ENCODE measurements around the gene UBASH3A.
"Not testable (repeated sequence)": the region's sequence is repeated elsewhere in the genome, so short reads cannot be mapped to it uniquely, and the experiment has no call there.

The UBASH3A gene

DNA sequence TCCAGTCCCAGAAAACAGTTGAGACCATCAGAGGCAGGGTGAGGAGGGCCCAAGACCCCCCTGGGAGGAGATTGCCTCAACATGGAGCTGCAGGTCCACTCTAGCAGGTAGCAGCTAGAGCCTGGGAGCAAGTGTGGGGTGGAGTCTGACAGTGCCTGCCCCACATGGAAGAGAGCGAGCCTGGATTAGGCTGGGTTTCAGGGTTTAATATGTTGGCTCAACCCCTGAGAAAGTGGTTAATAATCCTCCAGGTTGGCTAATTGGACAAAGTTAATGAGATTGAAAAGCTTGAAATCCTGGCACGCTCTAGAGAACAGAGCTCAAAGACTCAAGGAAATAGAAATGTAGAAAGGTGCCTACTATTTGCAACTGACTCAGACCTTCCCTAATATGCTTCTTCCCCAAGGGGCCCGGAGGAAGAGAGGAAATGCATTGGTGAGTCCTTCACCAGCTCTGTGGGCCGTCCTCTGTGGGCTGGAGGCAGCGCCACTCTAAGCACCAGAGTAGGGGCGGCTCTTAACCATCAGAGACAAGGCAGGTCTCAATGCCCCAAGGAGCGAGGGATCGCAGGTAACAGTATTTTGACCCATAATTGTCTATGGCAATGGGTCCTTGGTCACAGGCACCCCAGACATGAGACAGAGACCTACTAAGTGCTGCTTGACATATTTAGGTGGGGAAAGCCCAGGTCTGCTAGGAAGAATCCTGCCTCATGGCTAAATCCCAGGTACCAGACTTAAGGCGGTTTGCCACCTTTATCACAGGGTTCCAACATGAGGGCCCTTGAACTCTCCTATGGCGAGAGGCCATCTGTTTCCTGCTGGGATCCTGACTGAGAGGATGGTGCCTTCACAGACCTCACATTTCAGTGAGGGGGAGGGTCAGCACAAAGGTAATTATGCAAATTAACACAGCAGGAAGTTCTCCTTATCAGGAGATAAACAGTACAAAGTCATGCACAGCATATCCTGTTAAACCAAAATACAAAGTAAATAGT is 58.5 kb downstream of the UBASH3A start:
- DNase-seq (ENCODE audit: extremely low read depth in 1 of 2, low read depth in 1 of 2): no peak

DNA sequence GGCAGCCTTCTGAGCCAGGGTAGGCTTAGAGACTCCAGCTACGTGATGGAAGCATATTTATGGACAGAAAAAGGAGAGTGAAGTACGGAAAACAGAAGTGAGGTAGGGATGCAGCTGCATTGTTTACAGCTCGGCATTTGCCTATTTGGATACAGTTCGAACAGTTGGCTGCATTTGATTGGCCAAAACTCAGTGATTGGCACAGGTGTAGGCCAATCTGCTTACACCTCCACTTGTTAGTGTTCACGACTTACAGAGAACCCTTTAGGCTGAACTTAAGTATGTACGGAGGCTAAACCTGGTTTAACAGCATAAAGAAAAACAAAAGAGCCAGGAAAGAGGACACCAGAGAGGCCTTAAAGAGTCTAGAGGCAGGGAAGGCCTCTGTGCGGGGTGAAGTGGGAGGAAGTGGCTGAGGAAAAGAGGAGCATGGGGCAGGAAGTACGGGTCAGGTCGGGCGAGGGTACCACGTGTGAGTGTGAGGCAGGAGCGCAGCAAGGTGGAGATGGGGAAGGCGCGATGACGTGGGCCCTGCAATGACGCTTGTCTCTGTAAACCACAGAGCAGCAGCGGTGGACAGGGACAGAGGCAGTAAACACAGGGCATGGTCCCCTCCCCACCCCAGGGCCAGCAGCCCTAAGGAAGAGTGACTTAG is 60.3 kb downstream of the UBASH3A start:
- no peak for DNase-seq (ENCODE audit: extremely low read depth in 1 of 2, low read depth in 1 of 2)

DNA sequence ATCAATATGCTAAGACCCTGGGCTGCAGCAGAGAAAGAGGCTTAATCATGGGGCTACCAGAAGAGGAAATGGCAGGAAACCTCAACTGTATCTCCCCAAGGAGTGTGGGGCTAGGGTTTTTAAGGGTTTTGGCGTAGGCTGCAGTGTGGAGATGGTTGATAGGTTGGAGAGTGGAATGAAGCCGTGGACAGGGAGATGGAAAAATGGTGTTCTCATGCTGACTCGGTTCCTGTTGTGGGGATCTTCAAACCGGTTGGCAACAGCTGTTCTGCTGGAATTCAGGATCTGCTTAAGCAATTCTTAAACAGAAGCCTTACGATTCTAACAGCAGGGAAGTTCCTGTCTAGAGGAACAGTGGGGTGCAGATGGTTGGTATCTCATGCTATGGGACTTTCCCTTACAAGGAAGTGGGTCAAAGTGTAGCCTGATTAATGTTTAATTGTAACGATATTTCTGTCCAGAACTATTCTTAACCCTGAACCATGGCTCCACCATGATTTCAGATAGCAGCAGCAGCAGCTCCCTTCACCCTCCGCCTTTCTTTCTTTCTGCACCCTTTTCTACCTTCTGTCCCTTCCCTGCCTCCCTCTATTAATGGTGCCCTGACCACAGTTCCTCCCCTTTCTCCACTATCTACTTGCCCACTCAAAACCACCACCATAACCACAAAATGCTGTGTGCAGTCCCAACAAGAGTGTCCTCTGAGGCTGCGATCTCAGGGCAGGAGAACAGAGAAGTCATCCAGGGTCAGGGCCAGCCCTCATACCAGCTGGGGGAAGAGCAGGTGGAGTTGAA is 61.5 kb downstream of the UBASH3A start:
- no peak for DNase-seq (ENCODE audit: extremely low read depth in 1 of 2, low read depth in 1 of 2)

DNA sequence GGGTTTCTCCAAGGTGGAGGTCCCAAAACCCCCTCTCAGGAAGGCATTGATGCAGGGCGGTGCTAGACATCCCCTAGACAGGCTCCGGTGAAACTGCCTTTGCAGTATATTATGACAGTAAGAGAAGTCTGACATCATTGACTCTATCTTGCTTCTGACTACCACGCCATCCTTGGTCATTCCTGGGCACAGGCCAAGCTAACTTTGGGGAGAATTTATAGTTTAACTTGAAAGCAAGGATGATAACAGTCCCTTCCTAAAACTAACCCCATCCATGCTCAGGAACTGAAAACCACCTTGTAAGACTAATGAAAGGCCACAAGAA is 62.1 kb downstream of the UBASH3A start:
- no peak for DNase-seq (ENCODE audit: extremely low read depth in 1 of 2, low read depth in 1 of 2)

DNA sequence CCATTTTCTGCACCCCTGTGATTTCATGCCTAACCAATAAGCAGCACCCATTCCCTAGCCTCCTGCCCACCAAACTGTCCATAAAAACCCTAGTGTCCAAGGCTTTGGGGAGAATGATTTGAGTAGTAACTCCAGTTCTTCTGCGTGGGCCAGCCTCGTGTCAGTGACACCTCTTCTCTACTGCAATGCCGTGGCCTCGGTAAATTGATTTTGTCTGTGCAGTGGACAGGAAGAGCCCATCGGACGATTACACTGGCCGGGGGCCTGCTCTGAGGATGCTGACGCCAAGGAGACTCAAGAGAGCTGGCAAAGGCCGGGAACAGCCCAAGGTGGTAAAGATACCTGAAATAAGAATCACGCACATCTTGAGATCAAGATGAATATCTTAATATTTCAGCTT is 63.0 kb downstream of the UBASH3A start:
- DNase-seq (ENCODE audit: extremely low read depth in 1 of 2, low read depth in 1 of 2): no peak

DNA sequence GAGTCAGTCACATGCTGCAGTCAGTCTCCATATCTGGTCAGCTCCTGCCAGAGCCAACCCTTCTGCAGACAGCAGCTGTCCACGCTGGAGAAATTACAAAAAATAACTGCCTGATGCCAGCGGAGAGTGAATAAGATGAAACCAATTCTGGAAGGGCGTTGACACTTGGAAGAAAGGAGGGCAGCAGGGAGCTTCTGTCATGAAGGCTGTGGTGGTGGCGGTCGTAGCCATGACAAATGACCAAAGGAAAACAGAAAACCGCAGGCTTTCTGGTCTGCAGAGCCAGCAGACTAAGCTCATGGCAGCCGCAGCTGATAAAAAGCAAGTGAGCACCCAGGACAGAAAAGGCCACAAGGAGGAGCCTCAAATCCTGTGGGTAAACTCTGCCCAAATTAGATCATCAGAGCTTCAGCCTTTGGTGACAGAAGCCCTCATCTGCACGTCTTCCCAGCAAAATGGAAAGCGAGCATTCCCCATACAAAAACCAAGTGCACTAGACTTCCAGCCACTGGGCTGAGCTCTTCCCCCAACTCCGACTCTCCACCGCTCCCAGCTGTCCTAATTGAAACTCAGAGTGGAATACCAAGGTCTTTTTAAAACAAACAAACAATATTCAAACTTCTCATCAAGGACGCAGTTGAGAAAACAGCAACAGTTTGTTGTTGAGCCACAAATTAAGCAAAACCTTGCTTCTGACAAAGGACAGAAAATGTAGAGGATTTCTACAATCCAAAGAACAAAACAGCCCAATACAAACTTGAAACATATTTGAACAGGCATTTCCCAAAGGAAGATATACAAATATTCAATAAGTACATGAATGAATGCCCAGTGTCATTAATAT is 63.7 kb downstream of the UBASH3A start:
- no peak for DNase-seq (ENCODE audit: extremely low read depth in 1 of 2, low read depth in 1 of 2)

DNA sequence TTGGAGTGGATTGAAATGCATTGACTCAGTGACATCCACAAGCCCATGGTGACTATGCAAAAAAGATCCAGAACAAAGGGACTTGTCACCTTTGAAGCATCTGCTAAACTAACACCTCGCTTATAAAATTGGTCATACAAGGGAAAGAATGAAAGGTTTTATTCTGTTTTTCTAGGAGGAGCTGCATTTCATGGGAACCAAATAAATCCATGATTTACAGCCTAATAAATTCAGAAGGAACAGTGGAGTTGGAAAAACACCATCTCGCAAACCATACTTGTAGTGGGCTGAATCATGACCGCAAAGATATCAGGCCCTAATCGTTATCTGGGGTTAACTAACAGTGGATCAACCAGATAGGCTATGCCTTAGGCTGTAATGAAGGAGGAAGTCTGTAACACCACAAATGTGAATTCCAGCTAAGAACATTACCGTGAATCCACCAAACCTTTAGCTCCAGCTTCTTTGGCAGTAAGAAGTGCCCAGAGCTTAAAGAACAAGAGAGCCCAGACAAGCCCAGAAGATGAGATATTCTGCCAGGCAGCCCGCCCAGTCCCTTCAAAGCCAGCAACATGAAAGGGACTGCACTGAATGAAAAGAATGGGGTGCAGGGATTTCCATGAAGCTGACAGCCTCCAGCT is 64.9 kb downstream of the UBASH3A start:
- DNase-seq (ENCODE audit: extremely low read depth in 1 of 2, low read depth in 1 of 2): no peak

DNA sequence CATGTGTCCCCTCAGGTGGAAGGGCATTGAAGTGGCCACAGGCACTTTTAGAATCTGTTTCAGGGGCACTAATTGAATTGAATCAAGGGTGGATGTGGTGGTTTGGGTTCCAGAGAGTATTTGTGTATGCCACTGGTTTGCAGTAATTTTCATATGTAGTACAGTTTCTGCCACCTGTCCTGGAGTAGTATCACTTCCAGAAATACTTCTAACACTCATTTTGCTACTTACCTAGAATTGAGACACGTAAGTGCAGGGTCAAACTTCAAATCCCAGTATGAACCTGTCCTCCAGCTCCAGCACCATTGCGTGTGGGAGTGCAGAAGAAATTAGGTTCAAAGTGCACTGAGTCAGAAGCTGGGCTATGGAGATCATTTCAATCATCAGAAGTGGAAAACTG is 65.6 kb downstream of the UBASH3A start:
- no peak for DNase-seq (ENCODE audit: extremely low read depth in 1 of 2, low read depth in 1 of 2)

DNA sequence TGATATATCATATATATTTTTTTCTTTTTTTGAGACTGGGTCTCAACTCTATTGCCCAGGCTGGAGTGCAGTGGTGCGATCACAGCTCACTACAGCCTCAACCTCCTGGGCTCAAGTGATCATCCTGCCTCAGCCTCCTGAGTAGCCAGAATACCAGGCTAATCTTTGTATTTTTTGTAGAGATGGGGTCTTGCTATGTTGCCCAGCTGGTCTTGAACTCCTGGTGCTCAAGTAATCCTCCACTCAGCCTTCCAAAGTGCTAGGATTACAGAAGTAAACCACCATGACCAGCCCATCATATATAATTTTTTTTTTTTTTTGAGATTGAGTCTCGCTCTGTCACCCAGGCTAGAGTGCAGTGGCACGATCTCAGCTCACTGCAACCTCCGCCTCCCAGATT is 66.0 kb downstream of the UBASH3A start:
- not testable (repeated sequence) for DNase-seq (ENCODE audit: extremely low read depth in 1 of 2, low read depth in 1 of 2)

DNA sequence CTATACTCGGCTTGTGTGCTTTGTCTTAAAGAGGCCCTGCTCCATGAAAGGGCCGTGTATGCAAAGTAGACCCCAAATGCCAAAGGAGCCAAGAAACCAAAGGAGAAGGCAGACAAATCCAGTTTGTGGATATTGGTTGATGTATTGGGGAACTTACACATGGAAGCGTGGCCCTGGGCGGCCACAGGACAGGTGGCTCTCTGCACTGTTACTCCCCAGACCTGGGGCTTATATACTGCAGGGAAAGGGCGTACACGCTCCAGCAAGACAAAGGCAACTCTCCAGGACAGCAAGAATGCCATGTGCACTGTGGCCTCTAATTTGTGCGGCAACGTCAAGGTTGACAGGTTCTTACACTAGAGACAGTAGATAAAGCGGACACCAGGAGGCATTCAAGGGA is 67.5 kb downstream of the UBASH3A start:
- DNase-seq (ENCODE audit: extremely low read depth in 1 of 2, low read depth in 1 of 2): no peak

DNA sequence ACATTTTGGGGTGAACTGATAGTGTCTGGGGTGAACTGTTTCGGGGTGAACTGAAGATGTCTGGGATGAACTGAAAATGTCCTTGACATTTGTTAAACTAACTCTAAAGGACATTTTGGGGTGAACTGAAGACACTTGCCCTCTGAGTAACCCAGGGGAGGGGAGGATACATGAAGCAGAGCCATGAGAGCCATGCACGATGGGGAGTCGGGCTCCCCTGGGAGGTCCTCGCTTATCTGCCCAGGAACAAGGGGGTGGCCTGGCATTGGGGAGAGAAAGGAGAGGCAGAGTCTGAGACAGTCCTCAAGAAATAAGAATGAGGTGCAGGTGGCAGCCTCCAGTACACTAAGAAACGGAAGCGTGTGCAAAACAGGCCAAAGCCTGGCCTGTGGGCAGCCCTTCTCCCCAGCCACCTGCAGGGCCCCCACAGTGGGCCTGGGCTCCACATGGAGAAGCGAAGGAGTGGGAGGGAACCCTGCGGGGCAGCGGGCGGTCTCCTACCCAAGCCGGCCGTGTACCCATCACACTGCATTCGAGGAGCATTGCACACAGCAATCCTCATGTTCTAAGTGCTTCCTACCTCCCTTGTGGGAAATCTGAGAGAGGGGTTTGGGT is 68.1 kb downstream of the UBASH3A start:
- no peak for DNase-seq (ENCODE audit: extremely low read depth in 1 of 2, low read depth in 1 of 2)

DNA sequence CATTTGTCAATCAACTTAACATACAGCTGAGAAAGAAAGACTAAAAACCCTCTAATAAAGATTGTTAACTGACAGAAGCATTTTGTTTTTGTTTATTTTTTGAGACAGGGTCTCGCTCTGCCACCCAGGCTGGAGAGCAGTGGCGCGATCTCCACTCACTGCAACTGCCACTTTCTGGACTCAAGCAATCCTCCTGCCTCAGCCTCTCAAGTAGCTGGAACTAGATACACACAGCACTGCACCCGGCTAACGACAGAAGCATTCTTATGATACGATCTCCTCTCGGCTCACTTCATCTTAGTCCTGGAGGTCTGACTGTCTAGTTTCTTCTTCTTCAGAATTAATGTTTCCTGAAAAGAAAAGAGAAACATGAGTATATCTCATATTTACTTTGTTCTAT is 68.8 kb downstream of the UBASH3A start:
- DNase-seq (ENCODE audit: extremely low read depth in 1 of 2, low read depth in 1 of 2): no peak

DNA sequence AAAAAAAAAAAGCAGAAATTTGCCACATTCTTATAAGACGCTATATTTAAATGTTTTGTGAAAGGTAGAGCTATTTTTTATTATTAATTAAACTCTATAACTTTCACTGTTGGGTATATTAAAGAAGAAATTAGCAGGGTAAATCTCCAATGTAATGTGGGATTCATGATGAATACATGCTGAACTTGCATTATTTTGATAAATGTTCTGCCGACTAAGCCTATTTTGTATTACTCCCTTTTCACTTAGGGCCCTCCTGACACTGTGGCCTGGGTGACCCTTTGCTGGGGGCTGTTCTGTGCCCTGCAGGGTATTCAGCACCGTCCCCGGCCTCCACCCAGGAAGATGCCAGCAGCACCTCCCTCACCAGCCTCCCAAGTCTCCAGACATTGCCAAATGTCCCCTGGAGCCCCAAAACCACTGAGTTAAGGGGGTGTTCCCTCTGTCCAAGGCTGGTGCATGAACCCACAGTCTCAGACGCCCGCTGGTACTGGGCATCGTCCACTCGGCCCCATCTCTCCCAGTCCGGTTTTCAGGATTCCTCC is 69.9 kb downstream of the UBASH3A start:
- DNase-seq (ENCODE audit: extremely low read depth in 1 of 2, low read depth in 1 of 2): no peak

DNA sequence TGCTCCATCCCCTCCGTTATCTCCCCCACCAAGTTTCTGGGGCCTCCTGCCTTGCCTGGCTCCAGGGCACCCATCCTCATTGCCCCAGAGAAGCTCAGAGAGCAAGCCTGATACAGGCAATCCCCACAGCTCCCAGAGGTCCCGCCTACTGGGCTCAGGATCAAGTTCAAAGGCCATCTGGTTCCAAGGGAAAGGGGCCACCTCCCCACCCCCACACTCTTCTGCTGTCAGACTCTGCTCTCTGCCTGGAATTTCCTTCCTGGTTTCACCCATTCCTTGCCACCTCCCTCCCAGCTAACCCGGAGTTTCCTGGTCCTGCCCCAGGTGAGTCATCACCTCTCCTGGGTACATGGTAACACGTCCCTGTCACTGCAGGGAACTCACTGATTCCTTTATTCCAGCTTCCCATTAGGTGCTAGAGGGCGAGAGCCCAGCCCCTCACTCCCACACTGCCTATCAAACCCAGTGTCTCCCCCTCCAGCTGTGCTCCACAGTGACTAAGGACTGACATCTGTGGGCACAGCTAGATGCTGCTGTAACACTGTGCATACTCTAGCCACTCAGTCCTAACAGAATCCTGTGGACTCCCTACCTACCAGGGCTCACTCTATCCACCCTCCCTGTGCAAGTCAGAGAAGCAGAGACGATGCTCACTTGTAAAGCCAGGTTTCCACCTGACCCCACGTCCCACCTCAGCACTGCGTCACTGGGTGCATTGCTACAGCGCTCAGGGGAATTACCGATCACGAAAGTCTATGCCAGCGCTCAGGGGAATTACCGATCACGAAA is 70.5 kb downstream of the UBASH3A start:
- no peak for DNase-seq (ENCODE audit: extremely low read depth in 1 of 2, low read depth in 1 of 2)

DNA sequence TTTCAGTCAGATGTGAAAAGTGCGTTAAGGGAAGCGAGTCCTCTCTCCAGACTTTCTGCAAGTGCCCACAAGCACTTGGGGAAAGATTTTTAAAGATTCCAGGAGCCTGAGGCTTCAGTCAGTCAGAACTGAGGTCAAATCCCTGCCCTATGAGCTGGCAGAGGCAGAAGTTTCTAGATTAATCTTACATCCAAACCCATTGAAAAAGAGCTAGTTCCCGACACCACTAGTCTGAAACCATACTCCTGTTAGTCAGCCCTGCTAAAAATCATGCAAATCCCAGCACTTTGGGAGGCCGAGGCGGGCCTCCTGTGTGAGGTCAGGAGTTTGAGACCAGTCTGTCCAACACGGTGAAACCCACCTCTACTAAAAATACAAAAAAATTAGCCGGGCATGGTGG is 71.3 kb downstream of the UBASH3A start:
- DNase-seq (ENCODE audit: extremely low read depth in 1 of 2, low read depth in 1 of 2): no peak

DNA sequence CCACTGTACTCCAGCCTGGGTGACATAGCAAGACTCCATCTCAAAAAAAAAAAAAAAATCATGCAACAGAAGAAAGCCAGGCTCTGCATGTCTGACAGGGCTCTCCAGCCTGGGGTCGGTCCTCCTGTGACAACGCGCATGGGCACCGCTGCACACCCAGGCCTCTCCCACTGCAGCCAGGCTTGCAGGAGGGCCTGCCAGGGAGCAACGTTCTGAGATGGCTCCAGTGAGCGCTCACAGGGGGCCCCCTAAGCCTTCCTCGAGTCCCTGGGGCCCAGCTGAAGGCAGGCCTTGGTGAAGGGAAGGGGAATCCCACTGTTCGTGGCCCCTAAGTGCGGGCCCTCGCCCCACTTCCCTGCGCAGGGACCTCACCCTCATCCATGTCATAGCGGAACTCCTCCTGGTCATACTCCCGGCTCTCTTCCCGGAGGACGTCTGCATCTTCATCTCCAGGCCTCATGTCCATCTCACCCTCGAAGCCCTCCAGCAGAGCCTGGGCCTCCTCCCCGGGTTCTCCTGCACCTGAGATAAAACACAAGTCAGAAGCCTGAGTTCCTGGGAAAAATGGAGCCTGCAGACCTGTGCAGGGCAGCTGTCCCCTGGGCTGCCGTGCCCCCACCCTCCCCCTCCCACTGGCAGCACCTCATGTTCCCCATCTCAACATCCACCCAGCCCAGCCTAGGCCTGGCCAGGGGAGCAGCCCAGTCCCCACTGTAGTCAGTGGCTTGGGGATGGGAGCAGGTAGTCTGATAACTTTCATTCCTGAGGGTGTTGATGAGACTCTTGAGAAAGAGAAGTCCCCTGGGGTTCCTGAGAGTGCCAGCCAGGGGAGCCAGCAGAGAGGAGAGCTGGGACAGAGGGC is 72.1 kb downstream of the UBASH3A start:
- DNase-seq (ENCODE audit: extremely low read depth in 1 of 2, low read depth in 1 of 2): no peak

DNA sequence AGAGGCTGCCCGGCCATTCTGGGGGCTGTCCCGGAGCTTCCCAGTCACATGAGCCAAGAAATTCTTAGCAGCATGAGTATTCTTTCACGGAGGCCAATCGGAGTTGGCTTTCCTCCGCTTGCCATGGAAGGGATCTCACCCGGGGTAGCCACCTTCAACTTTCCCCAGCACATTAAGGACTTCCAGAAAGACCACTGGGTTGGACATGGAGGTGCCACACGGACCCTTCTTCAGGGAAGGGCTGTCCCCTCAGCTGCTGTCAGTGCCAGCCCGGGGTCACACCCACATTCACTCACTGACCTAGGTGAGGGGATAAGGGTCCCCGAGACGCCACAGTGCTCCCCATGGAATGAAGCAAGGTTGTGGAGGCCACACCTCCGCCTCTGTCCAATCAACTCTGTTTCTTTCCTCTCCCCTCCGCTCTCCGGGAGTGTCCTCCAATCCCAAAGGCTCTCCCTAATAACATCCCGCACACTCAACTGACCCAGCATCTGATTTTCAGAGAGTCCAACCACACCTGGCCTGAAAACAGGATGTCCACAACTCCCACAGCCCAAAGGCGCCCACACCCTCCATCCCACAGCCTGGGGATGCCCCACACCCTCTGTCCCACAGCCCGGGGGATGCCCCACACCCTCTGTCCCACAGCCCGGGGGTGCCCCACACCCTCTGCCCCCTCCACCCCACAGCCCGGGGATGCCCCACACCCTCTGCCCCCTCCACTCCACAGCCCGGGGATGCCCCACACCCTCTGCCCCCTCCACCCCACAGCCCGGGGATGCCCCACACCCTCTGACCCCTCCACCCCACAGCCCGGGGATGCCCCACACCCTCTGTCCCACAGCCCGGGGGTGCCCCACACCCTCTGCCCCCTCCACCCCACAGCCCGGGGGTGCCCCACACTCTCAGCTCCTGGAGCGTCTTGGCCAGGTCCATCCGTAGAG is 73.0 kb downstream of the UBASH3A start:
- no peak for DNase-seq (ENCODE audit: extremely low read depth in 1 of 2, low read depth in 1 of 2)

Data from stimulated activated CD8-positive, alpha-beta memory T cell treated with anti-CD3 and anti-CD28 coated beads, Interleukin-7, amount 100 ng/mL, for 48 hours (primary cell).